Endothelial cell of umbilical vein (primary cell): ENCODE measurements around the gene TRANK1. TPM values are rescaled to one million over a fixed set of nuclear protein-coding genes. Genes with fewer than 3 reads are reported as not detected.

Experiments used
- BruUV-seq: library from RNA; stranded (reverse); fragments of 400-500 nt; replicated peaks from 2 replicates; lab custom pipeline; 2021; lab: Mats Ljungman, UMichigan
- CTCF ChIA-PET: fragments of 300-600, 350-600 bp; sonication (Branson Sonifier 250); formaldehyde crosslinking; loops from one replicate; lab custom pipeline; 2021; ENCODE audit warnings: antibody characterized with exemption, inconsistent platforms; lab: Charles Lee
- POLR2A ChIA-PET: fragments of 300-600, 350-600 bp; sonication (Branson Sonifier 250); formaldehyde crosslinking; loops from one replicate; lab custom pipeline; 2021; ENCODE audit warnings: antibody characterized with exemption, inconsistent platforms; lab: Charles Lee
- DNase-seq: peaks from one replicate; pipeline ENCODE4 v3.0.0-alpha.2; 2011; ENCODE audit warnings: low read depth, low spot score
- FAIRE-seq: peaks from 2 replicates; lab custom pipeline; 2011; peaks lifted over from hg19 to GRCh38; lab: Jason Lieb, UNC
- H2AFZ ChIP-seq: 2 replicates; pipeline ENCODE4 v1.6.0; 2012; ENCODE audit warnings: low read depth, low read length, control low read depth, inconsistent platforms
- H3K27ac ChIP-seq: 2 replicates; pipeline ENCODE4 v1.5.1; 2011; ENCODE audit warnings: low read depth, mild to moderate bottlenecking, control low read depth, low read length, moderate library complexity; ENCODE audit not compliant: insufficient read depth
- H3K27me3 ChIP-seq, 2 experiments: 2 replicates each; pipeline versions ENCODE4 v1.6.0 to v1.6.1; 2011; ENCODE audit warnings: low read length in 2 of 2, mixed read lengths in 1 of 2; ENCODE audit not compliant: control insufficient read depth in 2 of 2, insufficient read depth in 2 of 2
- H3K36me3 ChIP-seq, 2 experiments: 2 replicates in 1 of 2; 3 replicates in 1 of 2; pipeline ENCODE4 v1.5.1; 2011; ENCODE audit warnings: low read length in 2 of 2, mild to moderate bottlenecking in 1 of 2, moderate library complexity in 1 of 2; ENCODE audit not compliant: control insufficient read depth in 2 of 2, insufficient read depth in 2 of 2; ENCODE audit errors: extremely low read depth in 1 of 2
- H3K4me1 ChIP-seq: 3 replicates; pipeline ENCODE4 v1.5.1; 2011; ENCODE audit warnings: mild to moderate bottlenecking, low read length; ENCODE audit not compliant: control insufficient read depth, insufficient read depth; ENCODE audit errors: extremely low read depth
- H3K4me2 ChIP-seq: 2 replicates; pipeline ENCODE4 v1.6.1; 2011; ENCODE audit warnings: low read length, control low read depth, mixed read lengths; ENCODE audit not compliant: insufficient read depth
- H3K4me3 ChIP-seq, 3 experiments: fragments of 200-600 bp in 1 of 3; sonication (generic), shearing (Covaris generic) in 1 of 3; replicated peaks in 1 of 3; 2 replicates each; pipeline ENCODE4 v1.5.1; 2011 to 2016; ENCODE audit warnings: control low read depth in 3 of 3, low read length in 3 of 3, mild to moderate bottlenecking in 2 of 3, inconsistent platforms in 1 of 3, low read depth in 1 of 3, moderate library complexity in 1 of 3; ENCODE audit not compliant: insufficient read depth in 1 of 3
- H3K79me2 ChIP-seq: 2 replicates; pipeline ENCODE4 v1.6.0; 2012; ENCODE audit warnings: low read length, inconsistent platforms; ENCODE audit not compliant: control insufficient read depth, insufficient read depth
- H3K9ac ChIP-seq: replicated peaks from 2 replicates; pipeline ENCODE3; 2011; ENCODE audit warnings: low read length, control low read depth; ENCODE audit not compliant: insufficient read depth; ENCODE audit errors: extremely low read depth
- H3K9me1 ChIP-seq: replicated peaks from 3 replicates; pipeline ENCODE4 v1.6.0; 2011; ENCODE audit warnings: mild to moderate bottlenecking, low read length; ENCODE audit not compliant: control insufficient read depth, insufficient read depth; ENCODE audit errors: extremely low read depth
- H3K9me3 ChIP-seq: replicated peaks from 2 replicates; pipeline ENCODE4 v1.5.1; 2012; ENCODE audit warnings: low read length, inconsistent platforms; ENCODE audit not compliant: control insufficient read depth, insufficient read depth
- H4K20me1 ChIP-seq: replicated peaks from 2 replicates; pipeline ENCODE3; 2011; ENCODE audit warnings: mild to moderate bottlenecking, low read length; ENCODE audit not compliant: control insufficient read depth, insufficient read depth; ENCODE audit errors: extremely low read depth
- EZH2 ChIP-seq: IDR thresholded peaks from 2 replicates; pipeline ENCODE4 v1.6.1; 2012; ENCODE audit warnings: borderline replicate concordance, low read depth, mild to moderate bottlenecking, moderate library complexity, low read length, inconsistent platforms; ENCODE audit not compliant: severe bottlenecking
- FOS ChIP-seq: IDR thresholded peaks from 2 replicates; pipeline ENCODE4 v1.6.1; 2011; ENCODE audit warnings: mild to moderate bottlenecking, low read length, moderate library complexity, borderline replicate concordance; ENCODE audit not compliant: insufficient read depth
- GATA2 ChIP-seq: IDR thresholded peaks from 2 replicates; pipeline ENCODE4 v1.7.0; 2011; ENCODE audit warnings: low read depth, mild to moderate bottlenecking, moderate library complexity, mixed read lengths, low read length; ENCODE audit not compliant: insufficient read length, insufficient read depth
- MAX ChIP-seq: IDR thresholded peaks from 2 replicates; pipeline ENCODE4 v1.6.1; 2011; ENCODE audit not compliant: insufficient read depth, insufficient read length
- POLR2AphosphoS5 ChIP-seq: IDR thresholded peaks from 2 replicates; pipeline ENCODE4 v1.6.1; 2012; ENCODE audit warnings: low read depth, mild to moderate bottlenecking, control low read depth, low read length, moderate library complexity; ENCODE audit not compliant: insufficient read depth
- dilution Hi-C: fragments of 300-500 bp; cut with MboI; formaldehyde crosslinking; loops from one replicate; pipeline ENCODE4 v1.15.0; 2019; ENCODE audit warnings: low sequenced_read_pairs; ENCODE audit not compliant: extremely low pct_ligation_motif_present
- intact Hi-C: fragments of 100-400 bp; cut with micrococcal nuclease; formaldehyde crosslinking; loops from one replicate; pipeline ENCODE4 v1.10.0; 2022
- polyA plus RNA-seq, 4 experiments: library from polyadenylated mRNA; depleted of rRNA in 3 of 4; stranded (reverse) in 3 of 4; unstranded in 1 of 4; fragments of >200 nt; gene quantifications; 2 replicates each; pipeline versions ENCODE4 v1.2.1 to v1.2.3, GENCODE V29; 2011 to 2012; ENCODE audit warnings: missing spikeins in 1 of 4
- total RNA-seq: library from RNA; stranded (reverse); gene quantifications from 2 replicates; pipeline ENCODE4 v1.2.3, GENCODE V29; 2021
- TF ChIP-seq, protein P1 (sequence below), 2 donors: IDR thresholded peaks; 1 replicate in 1 of 2; 2 replicates in 1 of 2; pipeline ENCODE4 v1.5.1; 2011; ENCODE audit warnings: low read length in 2 of 2, mild to moderate bottlenecking in 2 of 2, moderate library complexity in 2 of 2, control low read depth in 1 of 2, inconsistent platforms in 1 of 2, low read depth in 1 of 2; ENCODE audit not compliant: insufficient read depth in 1 of 2; ENCODE audit errors: extremely low read depth in 1 of 2

The TRANK1 gene
- total and polyA plus RNA-seq, 2 donors (not counting 3 experiments of a cell fraction or from before 2014, with no cell fraction given), result 4.6 to 14.4 TPM

- Histone ChIP-seq H3K4me2 (no peak overlapping the region), H3K9me3 (no peaks in the 10 kb centered on the region), H3K36me3 (no peaks in the 10 kb centered on the region), H2AFZ (no peak overlapping the region), H3K9ac (no peak overlapping the region), H3K4me3 (no peak overlapping the region), H3K27ac (no peak overlapping the region), H3K27me3 (no peaks in the 10 kb centered on the region), H4K20me1 (no peaks in the 10 kb centered on the region), H3K9me1 (no peaks in the 10 kb centered on the region), H3K4me1 (peaks cover 2% of the 10 kb centered on the region), H3K79me2 (no peaks in the 10 kb centered on the region)
- no peak for FAIRE-seq
- no peak for DNase-seq
- no TSS peak for BruUV-seq
- no peak for TF ChIP-seq EZH2
- no peak for TF ChIP-seq MAX
- no peak for TF ChIP-seq GATA2
- no peak for TF ChIP-seq FOS
- TF ChIP-seq POLR2AphosphoS5, result no peak
- TF ChIP-seq, protein P1, sequence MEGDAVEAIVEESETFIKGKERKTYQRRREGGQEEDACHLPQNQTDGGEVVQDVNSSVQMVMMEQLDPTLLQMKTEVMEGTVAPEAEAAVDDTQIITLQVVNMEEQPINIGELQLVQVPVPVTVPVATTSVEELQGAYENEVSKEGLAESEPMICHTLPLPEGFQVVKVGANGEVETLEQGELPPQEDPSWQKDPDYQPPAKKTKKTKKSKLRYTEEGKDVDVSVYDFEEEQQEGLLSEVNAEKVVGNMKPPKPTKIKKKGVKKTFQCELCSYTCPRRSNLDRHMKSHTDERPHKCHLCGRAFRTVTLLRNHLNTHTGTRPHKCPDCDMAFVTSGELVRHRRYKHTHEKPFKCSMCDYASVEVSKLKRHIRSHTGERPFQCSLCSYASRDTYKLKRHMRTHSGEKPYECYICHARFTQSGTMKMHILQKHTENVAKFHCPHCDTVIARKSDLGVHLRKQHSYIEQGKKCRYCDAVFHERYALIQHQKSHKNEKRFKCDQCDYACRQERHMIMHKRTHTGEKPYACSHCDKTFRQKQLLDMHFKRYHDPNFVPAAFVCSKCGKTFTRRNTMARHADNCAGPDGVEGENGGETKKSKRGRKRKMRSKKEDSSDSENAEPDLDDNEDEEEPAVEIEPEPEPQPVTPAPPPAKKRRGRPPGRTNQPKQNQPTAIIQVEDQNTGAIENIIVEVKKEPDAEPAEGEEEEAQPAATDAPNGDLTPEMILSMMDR (IDR thresholded peaks at IDR 0.05; ENCODE audit: extremely low read depth in 1 of 2, insufficient read depth in 1 of 2, low read depth in 1 of 2, low read length in 2 of 2), result no peak
- intact Hi-C loops, result no loop called here
- ChIA-PET POLR2A (no interaction called here), CTCF (interaction anchor here (0.6 to 0.9 kb wide), 2 partner anchors 11 to 32 kb away, joined by 3 to 4 read pairs; no protein-coding TSS in a partner anchor)
- dilution Hi-C loops, result no loop called here
Observed at GRCh38 chr3:36964817-36965216, 20.0 kb upstream of the TRANK1 start.
